Measurements from ENCODE around the gene SLC9C1.

SLC9C1 gene

DNA sequence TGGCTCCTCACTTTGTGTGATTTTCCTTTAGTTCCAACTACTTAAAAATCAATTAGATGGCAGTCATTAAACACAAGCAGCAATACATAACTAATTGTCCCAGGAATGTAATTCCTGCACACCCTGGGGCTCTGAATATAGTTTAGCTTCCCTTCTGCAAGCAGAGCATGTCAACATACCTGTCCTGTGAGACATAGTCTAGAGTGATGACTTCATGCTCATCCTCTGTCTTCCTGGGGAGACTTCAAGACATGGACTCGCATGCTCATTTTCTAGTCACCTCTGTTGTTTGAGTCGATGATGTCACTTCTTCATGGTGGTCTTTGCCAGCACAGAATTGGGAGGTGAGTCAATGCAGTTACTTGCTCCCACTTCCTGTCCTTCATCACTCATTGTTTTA lies 192.1 kb downstream of the SLC9C1 start:
- no peak for FAIRE-seq

DNA sequence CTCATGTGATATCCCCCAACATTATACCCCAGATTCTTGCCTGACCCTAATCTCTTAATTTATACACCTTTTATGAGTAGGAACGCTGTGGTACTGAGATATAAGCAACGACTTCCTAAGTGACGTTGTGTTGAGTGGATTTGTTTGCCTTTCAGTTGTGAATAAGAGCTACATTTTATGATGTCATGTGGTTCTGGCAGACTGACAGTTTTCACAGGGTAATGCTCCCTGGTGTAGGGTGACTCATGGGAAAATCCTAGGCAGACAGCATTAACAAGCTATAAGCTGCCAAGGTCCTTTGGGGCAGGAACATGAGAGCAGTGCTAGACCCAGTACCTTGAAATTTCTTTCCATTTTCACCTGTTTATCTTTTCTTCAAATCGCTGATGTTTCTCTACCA lies 196.6 kb downstream of the SLC9C1 start:
- FAIRE-seq, result no peak

DNA sequence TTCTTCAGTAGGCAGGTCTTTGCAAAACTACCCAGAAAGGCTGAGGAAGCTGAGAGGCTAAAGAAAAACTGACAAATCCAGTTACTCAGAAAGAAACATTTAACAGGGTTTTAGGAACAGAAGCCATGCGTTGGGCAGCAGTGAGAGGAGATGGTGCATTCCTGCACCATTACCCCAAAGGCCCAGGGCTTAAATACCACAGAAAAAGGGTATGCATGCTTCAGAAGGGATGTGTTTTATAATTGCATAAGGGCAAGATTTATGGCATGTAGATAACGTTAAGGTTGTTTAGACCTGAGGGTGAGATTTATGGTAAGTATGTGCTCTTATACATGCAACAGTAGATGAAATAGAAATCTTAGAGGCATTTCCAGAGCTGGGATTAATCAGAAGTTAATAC lies 197.8 kb downstream of the SLC9C1 start:
- no peak for FAIRE-seq

DNA sequence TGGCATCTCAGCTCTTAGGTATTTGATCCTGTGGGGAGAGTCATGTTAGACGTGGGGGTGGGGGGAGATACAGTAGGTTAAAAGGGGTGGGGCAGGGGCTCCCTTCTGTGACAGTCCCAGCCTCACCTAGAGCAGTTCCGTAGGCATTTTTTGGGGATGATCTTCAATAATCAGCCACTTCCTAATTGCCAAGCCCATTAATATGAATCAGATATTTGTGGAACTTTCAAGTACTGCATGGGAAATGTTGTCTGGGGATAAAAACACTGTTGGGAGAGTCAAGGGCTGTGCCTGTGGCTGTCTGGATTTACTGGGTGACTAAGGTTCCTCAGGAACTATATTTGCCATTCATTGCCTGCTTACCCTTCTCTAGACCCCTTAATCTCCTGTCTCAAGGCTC lies 198.3 kb downstream of the SLC9C1 start:
- no peak for FAIRE-seq

DNA sequence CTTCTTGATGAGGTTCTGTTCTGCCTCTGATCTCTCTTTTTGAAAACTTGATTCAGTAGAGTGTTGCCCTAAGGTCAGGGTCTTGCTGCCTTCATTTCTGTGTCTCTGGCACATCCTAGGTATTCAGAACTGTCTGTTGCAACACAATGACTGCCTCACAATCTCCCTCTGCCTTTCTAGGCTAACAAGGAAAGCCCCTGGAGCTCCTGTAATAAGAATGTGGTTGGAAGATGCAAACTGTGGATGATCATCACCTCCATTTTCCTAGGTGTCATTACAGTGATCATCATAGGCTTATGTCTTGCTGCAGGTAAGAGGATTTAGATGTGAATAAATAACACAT lies 200.9 kb downstream of the SLC9C1 start:
- no peak for FAIRE-seq

DNA sequence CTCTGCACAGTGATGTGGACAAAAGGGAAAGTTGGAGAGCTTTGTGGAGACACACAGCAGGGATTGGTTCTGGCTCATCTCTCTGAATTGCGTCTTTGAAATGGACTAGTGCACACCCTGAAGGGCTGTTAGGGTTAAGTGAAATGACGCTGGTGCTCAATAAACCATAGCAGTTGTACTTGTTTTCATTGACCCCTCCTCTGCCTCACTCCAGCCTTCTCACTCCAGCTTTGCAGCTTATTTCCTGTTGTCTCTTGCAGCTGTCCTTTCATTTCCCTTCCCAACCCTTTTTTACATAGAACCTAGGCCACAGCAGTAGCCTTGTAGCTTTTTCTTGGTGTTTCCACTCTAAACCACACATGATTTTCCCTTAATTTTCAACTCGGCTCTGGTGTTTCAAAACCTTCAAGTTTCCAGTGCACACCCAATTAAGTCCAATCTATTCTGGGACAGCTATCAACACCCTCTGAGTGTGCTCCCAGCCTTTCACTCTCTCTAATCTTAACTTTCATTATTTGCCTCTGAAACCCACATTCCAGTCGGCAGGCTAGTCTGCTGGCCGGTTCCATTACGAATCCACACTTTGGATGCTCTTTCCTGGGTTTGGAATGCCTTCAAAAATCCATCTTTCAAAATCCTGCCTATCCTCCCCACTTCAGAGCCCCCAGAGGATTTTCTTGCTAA lies 201.4 kb downstream of the SLC9C1 start:
- FAIRE-seq, result no peak

DNA sequence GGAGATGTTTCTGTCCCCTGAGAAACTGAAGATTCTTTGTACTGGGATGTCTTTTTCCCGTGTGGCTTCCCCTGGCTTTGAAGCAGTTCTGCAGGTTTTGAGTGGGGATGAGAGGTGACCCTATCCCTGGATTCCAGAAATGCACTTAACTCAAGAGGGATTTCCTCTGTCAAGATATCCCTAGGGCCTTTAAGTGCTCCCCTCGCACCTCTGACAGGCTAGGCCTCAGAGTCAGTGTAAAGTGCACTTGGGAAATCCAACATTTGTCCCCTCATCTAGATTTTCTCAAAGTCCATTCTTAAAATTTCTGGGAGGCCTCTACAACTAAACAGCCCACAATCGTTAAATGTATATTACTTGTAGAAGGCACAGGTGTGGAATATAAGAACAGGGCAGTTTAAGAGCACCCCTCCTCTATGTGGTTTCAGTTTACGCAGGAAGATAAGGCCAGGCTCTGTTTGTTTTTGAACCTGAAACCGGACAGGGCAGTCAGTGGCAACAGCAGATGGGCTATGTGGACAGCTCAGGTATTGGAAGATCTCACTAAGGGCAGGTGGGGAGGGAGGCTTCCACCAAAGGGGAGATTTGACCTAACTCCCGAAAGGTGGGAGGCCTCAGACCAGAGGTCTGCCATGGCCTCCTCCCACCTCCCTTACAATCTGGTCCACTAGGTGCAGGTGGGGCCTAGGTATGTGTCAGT lies 203.0 kb downstream of the SLC9C1 start:
- no peak for FAIRE-seq
